Measurements from ENCODE around the gene OR6C4.
"Not testable (repeated sequence)": the region's sequence is repeated elsewhere in the genome, so short reads cannot be mapped to it uniquely, and the experiment has no call there.

Gene OR6C4

DNA sequence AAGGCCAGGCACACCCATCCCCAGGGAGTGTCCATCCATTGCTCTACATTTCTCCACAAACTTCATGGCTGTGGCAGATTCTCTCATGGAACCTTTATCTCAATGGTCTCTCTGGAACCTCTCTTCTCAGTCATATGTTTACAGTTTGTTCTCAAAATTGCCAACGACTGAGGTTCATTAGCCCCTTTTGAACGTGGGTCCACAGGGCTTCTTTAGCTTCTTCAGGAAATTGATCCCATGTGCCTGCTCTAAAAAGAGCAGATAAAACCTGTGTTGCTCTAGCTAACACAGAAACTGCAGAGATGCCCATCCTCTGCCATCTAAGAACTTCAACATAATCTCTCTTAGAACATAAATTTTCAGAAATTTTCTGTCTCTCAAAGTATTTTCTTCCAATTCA lies at the start of gene OR6C4:
Gene OR6C4, plus strand, starts transcription at position 301 of the 400 bp plus-strand sequence. CDS start 1,625 bp downstream, outside the sequence.
- Mint-ChIP-seq H3K4me3 (no peak within 1 kb of the TSS), H3K9me3 (peaks cover 19% of the 10 kb centered on the region), H3K27me3 (ENCODE audit: low read depth, poor library complexity) (peaks cover 13% of the 10 kb centered on the region), H3K36me3 (ENCODE audit: low read depth) (no peaks in the 10 kb centered on the region), H3K27ac (no peak within 1 kb of the TSS), H3K4me1 (no peaks in the 10 kb centered on the region)
- TF ChIP-seq CTCF (IDR thresholded peaks at IDR 0.05), result no peak
- DNase-seq, result no peak

DNA sequence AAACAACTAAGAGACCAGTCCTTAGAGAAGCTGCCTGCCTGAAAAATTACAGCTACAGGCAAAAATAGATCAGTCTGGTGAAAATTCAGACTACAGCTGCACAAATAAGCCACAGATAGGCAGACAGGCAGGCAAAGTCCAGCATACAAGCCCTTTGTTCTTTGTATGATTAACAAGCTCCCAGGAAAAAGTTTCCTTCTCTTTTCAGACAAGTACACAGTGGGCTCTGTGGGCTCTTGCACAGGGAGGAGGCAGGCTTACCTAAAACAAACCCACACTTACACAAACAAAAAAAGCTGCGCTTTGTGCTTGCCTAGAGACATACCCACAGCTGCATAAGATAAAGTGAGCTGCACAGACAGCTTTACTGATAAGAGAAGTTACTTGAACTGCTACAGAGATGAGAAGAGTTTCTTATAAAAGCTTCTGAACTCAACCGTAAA lies 49.6 kb upstream of the OR6C4 start:
- DNase-seq, result no peak
- Mint-ChIP-seq H3K9me3 (no peaks in the 10 kb centered on the region), H3K4me3 (no peak overlapping the region), H3K4me1 (peaks cover 7% of the 10 kb centered on the region), H3K27ac (peak overlapping the region; percentile 2), H3K27me3 (ENCODE audit: low read depth, poor library complexity) (peaks cover 3% of the 10 kb centered on the region), H3K36me3 (ENCODE audit: low read depth) (no peaks in the 10 kb centered on the region)
- TF ChIP-seq CTCF (IDR thresholded peaks at IDR 0.05), result no peak

DNA sequence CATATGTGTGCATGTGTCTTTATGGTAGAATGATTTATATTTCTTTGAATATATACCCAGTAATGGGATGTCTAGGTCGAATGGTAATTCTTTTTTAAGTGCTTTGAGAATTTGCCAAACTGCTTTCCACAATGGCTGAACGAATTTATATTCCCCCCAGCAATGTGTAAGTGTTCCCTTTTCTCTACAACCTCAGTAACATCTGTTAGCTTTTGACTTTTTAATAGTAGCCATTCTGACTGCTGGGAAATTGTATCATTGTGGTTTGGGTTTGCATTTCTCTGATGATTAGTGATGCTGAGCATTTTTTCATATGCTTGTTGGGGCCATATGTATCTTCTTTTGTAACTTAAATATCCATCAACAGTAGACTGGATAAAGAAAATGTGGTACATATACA lies 47.8 kb upstream of the OR6C4 start:
- peaks cover 10% of the 10 kb centered on the region for H3K9me3 Mint-ChIP-seq
- no peak for TF ChIP-seq CTCF (IDR thresholded peaks at IDR 0.05)
- H3K36me3 Mint-ChIP-seq (ENCODE audit: low read depth), result no peaks in the 10 kb centered on the region
- H3K27ac Mint-ChIP-seq, result no peak overlapping the region
- H3K27me3 Mint-ChIP-seq (ENCODE audit: low read depth, poor library complexity), result no peaks in the 10 kb centered on the region
- no peak for DNase-seq
- peaks cover 7% of the 10 kb centered on the region for H3K4me1 Mint-ChIP-seq
- no peak overlapping the region for H3K4me3 Mint-ChIP-seq

GRCh38 chr12:55515696-55516095 lies 33.7 kb upstream of the OR6C4 start:
- no peak for DNase-seq
- H3K4me1 Mint-ChIP-seq, result no peaks in the 10 kb centered on the region
- peak; percentile 21 for TF ChIP-seq CTCF (IDR thresholded peaks at IDR 0.05)
- no peak overlapping the region for H3K27ac Mint-ChIP-seq
- no peak overlapping the region for H3K4me3 Mint-ChIP-seq
- H3K9me3 Mint-ChIP-seq, result peaks cover 23% of the 10 kb centered on the region
- no peaks in the 10 kb centered on the region for H3K36me3 Mint-ChIP-seq (ENCODE audit: low read depth)
- peaks cover 3% of the 10 kb centered on the region for H3K27me3 Mint-ChIP-seq (ENCODE audit: low read depth, poor library complexity)

DNA sequence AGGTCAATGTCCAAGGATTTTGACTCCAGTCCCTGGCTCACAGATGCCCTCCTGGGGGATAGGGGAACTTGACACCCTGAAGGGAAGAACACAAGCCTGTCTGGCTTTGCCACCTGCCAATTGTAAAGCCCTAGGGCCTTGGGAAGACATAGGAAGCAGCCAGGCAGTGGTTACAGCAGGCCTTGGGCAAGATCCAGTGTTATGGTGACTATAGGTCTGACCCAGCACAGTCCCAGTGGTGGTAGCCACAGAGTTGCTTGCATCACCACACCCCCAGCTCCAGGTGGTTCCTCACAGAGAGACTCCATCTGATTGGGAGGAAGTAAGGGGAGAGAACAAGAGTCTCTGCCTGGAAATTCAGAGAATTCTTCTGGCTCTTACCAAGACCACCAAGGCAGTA lies 33.0 kb upstream of the OR6C4 start:
- no peak for TF ChIP-seq CTCF (IDR thresholded peaks at IDR 0.05)
- no peaks in the 10 kb centered on the region for H3K36me3 Mint-ChIP-seq (ENCODE audit: low read depth)
- H3K27ac Mint-ChIP-seq, result no peak overlapping the region
- DNase-seq, result no peak
- no peak overlapping the region for H3K4me3 Mint-ChIP-seq
- H3K9me3 Mint-ChIP-seq, result peaks cover 23% of the 10 kb centered on the region
- H3K4me1 Mint-ChIP-seq, result no peaks in the 10 kb centered on the region
- H3K27me3 Mint-ChIP-seq (ENCODE audit: low read depth, poor library complexity), result peaks cover 3% of the 10 kb centered on the region

DNA sequence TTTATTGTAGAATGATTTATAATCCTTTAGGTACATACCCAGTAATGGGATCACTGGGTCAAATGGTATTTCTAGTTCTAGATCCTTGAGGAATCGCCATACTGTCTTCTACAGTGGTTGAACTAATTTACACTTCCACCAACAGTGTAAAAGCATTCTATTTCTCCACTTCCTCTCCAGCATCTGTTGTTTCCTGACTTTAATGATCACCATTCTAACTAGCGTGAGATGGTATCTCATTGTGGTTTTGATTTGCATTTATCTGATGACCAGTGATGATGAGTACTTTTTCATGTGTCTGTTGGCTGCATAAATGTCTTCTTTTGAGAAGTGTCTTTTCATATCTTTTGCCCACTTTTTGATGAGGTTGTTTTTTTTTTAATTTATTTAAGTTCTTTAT lies 1.2 kb upstream of the OR6C4 start:
- Mint-ChIP-seq H3K27me3 (ENCODE audit: low read depth, poor library complexity) (peaks cover 16% of the 10 kb centered on the region), H3K9me3 (peaks cover 19% of the 10 kb centered on the region)
- H3K4me3 Mint-ChIP-seq; H3K27ac Mint-ChIP-seq; H3K36me3 Mint-ChIP-seq (ENCODE audit: low read depth); DNase-seq; H3K4me1 Mint-ChIP-seq: not testable (repeated sequence)

Data from nephron progenitor cell (in vitro differentiated cells).